NT2/D1 (cell line): ENCODE measurements around the gene PLXNA4.

Experiments used
- DNase-seq: peaks from one replicate; pipeline ENCODE4 v3.0.0-alpha.2; 2011; ENCODE audit warnings: low read depth, low spot score
- H3K27me3 ChIP-seq: 2 replicates; pipeline ENCODE4 v1.6.0; 2011; ENCODE audit warnings: mild to moderate bottlenecking; ENCODE audit not compliant: insufficient read length, insufficient read depth
- H3K36me3 ChIP-seq: 2 replicates; pipeline ENCODE4 v1.6.1; 2011; ENCODE audit warnings: mild to moderate bottlenecking, low read length, mixed read lengths; ENCODE audit not compliant: insufficient read depth, insufficient read length
- H3K4me1 ChIP-seq: 2 replicates; pipeline ENCODE4 v1.5.1; 2011; ENCODE audit not compliant: insufficient read depth, insufficient read length
- H3K4me3 ChIP-seq: 2 replicates; pipeline ENCODE4 v1.5.1; 2011; ENCODE audit warnings: low read depth; ENCODE audit not compliant: insufficient read length
- H3K9ac ChIP-seq: 2 replicates; pipeline ENCODE4 v1.6.0; 2011; ENCODE audit warnings: low read depth; ENCODE audit not compliant: insufficient read length
- H3K9me3 ChIP-seq: 2 replicates; pipeline ENCODE4 v1.5.1; 2011; ENCODE audit warnings: mild to moderate bottlenecking, low read length; ENCODE audit not compliant: insufficient read depth
- SUZ12 ChIP-seq: IDR thresholded peaks from 2 replicates; pipeline ENCODE4 v1.6.1; 2011; ENCODE audit not compliant: insufficient read length, insufficient read depth; ENCODE audit errors: extremely low read depth
- YY1 ChIP-seq: IDR thresholded peaks from 2 replicates; pipeline ENCODE4 v1.6.1; 2011; ENCODE audit not compliant: insufficient read length, insufficient read depth
- ZNF274 ChIP-seq: IDR thresholded peaks from 2 replicates; pipeline ENCODE4 v1.6.1; 2011; ENCODE audit warnings: mild to moderate bottlenecking, low read depth, low read length

Gene PLXNA4

GRCh38 chr7:132551886-132552285 lies 24.4 kb downstream of the PLXNA4 start:
- TF ChIP-seq ZNF274 (no peak), SUZ12 (no peak), YY1 (no peak)
- H3K4me3 ChIP-seq: no peak overlapping the region

GRCh38 chr7:132551439-132551838 lies 24.8 kb downstream of the PLXNA4 start:
- no peak for DNase-seq

More at GRCh38 chr7:132551886-132552285, 24.4 kb downstream of the PLXNA4 start:
- Histone ChIP-seq H3K36me3 (no peaks in the 10 kb centered on the region), H3K4me1 (no peaks in the 10 kb centered on the region), H3K27me3 (no peaks in the 10 kb centered on the region), H3K9me3 (no peaks in the 10 kb centered on the region; the same call in 1 of the 2 replicates), H3K9ac (no peak overlapping the region)
- DNase-seq: no peak

GRCh38 chr7:132548489-132549078 lies 27.7 kb downstream of the PLXNA4 start:
- Histone ChIP-seq H3K4me3 (no peak overlapping the region), H3K27me3 (no peaks in the 10 kb centered on the region), H3K36me3 (no peaks in the 10 kb centered on the region), H3K9ac (no peak overlapping the region), H3K9me3 (no peaks in the 10 kb centered on the region; the same call in 1 of the 2 replicates), H3K4me1 (peaks cover 3% of the 10 kb centered on the region)
- TF ChIP-seq SUZ12: no peak
- no peak for TF ChIP-seq ZNF274
- no peak for TF ChIP-seq YY1
- DNase-seq: no peak

More at GRCh38 chr7:132551439-132551838, 24.8 kb downstream of the PLXNA4 start:
- Histone ChIP-seq H3K9ac (no peak overlapping the region), H3K9me3 (no peaks in the 10 kb centered on the region; the same call in 1 of the 2 replicates), H3K27me3 (no peaks in the 10 kb centered on the region), H3K4me1 (no peaks in the 10 kb centered on the region), H3K4me3 (no peak overlapping the region), H3K36me3 (no peaks in the 10 kb centered on the region)
- no peak for TF ChIP-seq ZNF274

- peaks cover 3% of the 10 kb centered on the region for H3K4me1 ChIP-seq
- no peaks in the 10 kb centered on the region for H3K36me3 ChIP-seq
- H3K27me3 ChIP-seq: no peaks in the 10 kb centered on the region
- H3K4me3 ChIP-seq: no peak overlapping the region
- DNase-seq: no peak
- H3K9ac ChIP-seq: no peak overlapping the region
- no peaks in the 10 kb centered on the region; the same call in 1 of the 2 replicates for H3K9me3 ChIP-seq
- TF ChIP-seq ZNF274 (no peak), SUZ12 (no peak), YY1 (no peak)
Measured at GRCh38 chr7:132547821-132548220, 28.4 kb downstream of the PLXNA4 start.

- TF ChIP-seq SUZ12 (no peak), YY1 (no peak), ZNF274 (no peak)
- no peak for DNase-seq
- H3K9ac ChIP-seq: no peak overlapping the region
Measured at GRCh38 chr7:132546366-132547127, 29.7 kb downstream of the PLXNA4 start.

GRCh38 chr7:132545756-132546155 lies 30.5 kb downstream of the PLXNA4 start:
- no peaks in the 10 kb centered on the region for H3K27me3 ChIP-seq
- no peak for DNase-seq
- H3K36me3 ChIP-seq: no peaks in the 10 kb centered on the region
- H3K4me3 ChIP-seq: no peak overlapping the region
- H3K9me3 ChIP-seq: no peaks in the 10 kb centered on the region
- H3K4me1 ChIP-seq: peaks cover 3% of the 10 kb centered on the region
- H3K9ac ChIP-seq: no peak overlapping the region
- TF ChIP-seq ZNF274: no peak
- no peak for TF ChIP-seq SUZ12

More at GRCh38 chr7:132546366-132547127, 29.7 kb downstream of the PLXNA4 start:
- Histone ChIP-seq H3K9me3 (no peaks in the 10 kb centered on the region; the same call in 1 of the 2 replicates), H3K27me3 (no peaks in the 10 kb centered on the region), H3K36me3 (no peaks in the 10 kb centered on the region), H3K4me1 (peaks cover 3% of the 10 kb centered on the region), H3K4me3 (no peak overlapping the region)

GRCh38 chr7:132544999-132545398 lies 31.3 kb downstream of the PLXNA4 start:
- no peak overlapping the region for H3K9ac ChIP-seq
- no peaks in the 10 kb centered on the region for H3K27me3 ChIP-seq
- peak; percentile 43 for DNase-seq
- no peak overlapping the region for H3K4me3 ChIP-seq
- H3K4me1 ChIP-seq: peaks cover 3% of the 10 kb centered on the region
- TF ChIP-seq YY1: no peak
- no peak for TF ChIP-seq ZNF274
- H3K9me3 ChIP-seq: no peaks in the 10 kb centered on the region
- no peaks in the 10 kb centered on the region for H3K36me3 ChIP-seq

GRCh38 chr7:132544025-132544424 lies 32.2 kb downstream of the PLXNA4 start:
- DNase-seq: no peak
- H3K36me3 ChIP-seq: no peaks in the 10 kb centered on the region

More at GRCh38 chr7:132544025-132544424, 32.2 kb downstream of the PLXNA4 start:
- TF ChIP-seq SUZ12: no peak
- TF ChIP-seq ZNF274: no peak
- TF ChIP-seq YY1: no peak
- no peak overlapping the region for H3K4me3 ChIP-seq
- peaks cover 3% of the 10 kb centered on the region for H3K4me1 ChIP-seq
- H3K9ac ChIP-seq: no peak overlapping the region
- no peaks in the 10 kb centered on the region for H3K27me3 ChIP-seq
- no peaks in the 10 kb centered on the region for H3K9me3 ChIP-seq
